Activated CD4-positive, CD25-positive, alpha-beta regulatory T cell (primary cell): ENCODE results near the gene RGL4.
"Not testable (repeated sequence)": the region's sequence is repeated elsewhere in the genome, so short reads cannot be mapped to it uniquely, and the experiment has no call there.

Experiments used
- DNase-seq, 4 experiments: peaks; one replicate each; lab custom pipeline; 2025; lab: John Stamatoyannopoulos, UW

Gene RGL4, protein sequence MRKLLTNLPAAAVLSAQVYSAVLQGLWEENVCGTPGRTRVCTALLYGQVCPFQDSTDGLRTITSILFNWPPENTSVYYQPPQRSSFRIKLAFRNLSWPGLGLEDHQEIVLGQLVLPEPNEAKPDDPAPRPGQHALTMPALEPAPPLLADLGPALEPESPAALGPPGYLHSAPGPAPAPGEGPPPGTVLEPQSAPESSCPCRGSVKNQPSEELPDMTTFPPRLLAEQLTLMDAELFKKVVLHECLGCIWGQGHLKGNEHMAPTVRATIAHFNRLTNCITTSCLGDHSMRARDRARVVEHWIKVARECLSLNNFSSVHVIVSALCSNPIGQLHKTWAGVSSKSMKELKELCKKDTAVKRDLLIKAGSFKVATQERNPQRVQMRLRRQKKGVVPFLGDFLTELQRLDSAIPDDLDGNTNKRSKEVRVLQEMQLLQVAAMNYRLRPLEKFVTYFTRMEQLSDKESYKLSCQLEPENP

DNA sequence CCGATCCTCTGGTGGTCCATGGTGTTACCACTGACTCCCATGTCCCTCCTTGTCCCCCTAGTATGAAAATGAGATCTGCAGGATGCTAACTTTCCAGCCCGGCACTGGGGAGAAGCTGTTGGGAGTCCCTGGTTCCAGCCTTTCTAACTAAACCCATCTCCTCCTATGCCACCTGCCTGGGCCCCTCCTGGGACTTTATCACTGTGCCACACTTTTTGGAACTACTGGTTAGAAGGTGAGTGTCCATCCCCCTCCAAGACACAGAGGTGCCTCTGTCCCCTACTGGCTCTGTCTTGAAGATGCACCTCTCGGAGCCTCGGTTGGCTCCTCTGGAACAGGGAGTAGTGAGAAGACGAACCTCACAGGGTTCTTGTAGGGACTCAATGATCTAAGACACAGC, at the start of gene RGL4:
RGL4 (plus strand) TSS at position 301 of the 400 bp plus-strand sequence. CDS start 1,018 bp downstream, outside the sequence.
- DNase-seq = no peak

DNA sequence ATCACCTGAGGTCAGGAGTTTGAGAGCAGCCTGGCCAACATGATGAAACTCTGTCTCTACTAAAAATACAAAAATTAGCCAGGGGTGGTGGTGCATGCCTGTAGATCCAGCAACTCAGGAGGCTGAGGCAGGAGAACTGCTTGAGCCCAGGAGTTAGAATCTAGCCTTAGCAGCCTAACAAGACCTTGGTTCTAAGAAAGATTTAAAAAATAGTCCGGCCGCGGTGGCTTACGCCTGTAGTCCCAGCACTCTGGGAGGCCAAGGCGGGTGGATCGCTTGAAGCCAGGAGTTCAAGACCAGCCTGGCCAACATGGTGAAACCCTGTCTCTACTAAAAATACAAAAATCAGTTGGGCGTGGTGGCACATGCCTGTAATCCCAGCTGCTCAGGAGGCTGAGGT, 44.3 kb upstream of the RGL4 start:
- DNase-seq = not testable (repeated sequence)

DNA sequence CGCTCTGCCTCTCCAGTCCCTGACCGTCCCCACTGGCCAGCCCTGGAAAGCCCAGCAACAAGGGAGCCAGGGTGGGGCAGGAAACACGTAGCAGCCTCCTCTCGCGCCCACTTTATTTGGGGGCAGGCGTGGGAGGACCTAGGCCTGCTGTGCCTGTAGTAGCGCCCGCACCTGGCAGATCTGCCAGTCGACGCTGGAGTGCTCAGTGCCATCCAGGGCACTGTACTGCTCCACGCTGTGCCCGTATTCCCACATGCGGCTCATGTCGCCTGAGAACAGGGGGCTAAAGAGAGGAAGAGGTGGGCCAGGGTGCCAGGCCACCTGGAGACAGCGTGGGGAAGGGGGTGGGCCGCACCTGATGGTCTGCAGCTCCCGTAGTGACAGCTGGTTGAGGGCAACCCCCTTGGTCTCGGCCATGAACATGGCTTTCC, 41.7 kb upstream of the RGL4 start:
- DNase-seq = no peak

DNA sequence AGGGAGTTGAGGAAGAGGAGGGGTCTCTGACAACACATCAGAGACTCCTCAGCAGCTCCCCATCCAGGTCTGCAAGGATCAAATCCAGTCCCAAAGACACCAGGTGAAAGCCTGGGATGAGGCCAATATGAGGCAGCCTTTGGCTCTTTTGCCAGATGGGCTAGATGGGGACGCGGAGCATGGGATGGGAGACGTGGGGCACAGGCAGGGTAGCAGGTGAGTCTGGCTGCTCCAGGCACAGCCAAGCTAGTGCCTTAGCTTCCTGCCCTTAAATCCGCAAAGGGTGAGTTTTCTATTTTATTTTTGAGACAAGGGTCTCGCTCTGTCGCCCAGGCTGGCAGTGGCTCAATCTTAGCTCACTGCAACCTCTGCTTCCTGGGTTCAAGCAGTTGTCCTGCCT, 39.1 kb upstream of the RGL4 start:
- DNase-seq = no peak

DNA sequence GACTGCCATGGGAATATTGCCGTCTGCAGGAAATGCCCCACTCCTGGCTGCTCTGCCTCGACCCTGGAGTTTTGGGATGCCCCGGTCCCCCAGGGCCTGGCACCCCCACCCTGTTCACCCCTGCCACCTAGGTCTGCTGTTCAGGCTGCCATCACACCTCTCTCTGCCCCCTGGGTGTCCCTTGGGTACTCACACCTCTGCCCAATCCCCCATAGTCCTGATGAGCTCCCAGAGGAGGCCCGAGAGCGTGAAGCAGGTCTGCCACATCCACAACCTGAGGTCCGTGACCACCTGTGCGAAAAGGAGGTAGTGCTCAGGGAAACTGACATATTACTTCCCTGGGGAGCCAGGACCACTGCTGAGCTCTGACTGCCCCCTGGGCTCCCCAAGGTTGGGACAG, 38.5 kb upstream of the RGL4 start:
- DNase-seq = no peak

DNA sequence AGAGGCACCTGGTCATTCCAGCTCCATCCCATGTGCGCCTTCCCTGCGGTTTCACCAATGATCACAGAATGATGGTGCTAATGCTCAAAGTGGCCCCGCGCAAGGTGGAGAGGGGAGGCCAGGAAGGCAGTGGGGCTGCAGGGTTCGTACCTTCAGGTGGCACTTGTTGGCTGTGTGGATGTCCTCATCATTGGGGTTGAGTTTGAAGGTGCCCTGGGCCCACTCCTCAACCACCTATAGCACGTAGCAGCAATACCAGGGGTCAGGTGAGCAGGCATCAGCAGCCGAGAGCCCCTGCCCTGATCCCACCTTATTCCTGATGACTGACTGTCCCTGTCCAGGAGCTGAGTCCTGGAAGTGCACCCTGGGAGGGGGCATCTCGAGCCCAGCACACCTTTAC, 38.1 kb upstream of the RGL4 start:
- DNase-seq = no peak

DNA sequence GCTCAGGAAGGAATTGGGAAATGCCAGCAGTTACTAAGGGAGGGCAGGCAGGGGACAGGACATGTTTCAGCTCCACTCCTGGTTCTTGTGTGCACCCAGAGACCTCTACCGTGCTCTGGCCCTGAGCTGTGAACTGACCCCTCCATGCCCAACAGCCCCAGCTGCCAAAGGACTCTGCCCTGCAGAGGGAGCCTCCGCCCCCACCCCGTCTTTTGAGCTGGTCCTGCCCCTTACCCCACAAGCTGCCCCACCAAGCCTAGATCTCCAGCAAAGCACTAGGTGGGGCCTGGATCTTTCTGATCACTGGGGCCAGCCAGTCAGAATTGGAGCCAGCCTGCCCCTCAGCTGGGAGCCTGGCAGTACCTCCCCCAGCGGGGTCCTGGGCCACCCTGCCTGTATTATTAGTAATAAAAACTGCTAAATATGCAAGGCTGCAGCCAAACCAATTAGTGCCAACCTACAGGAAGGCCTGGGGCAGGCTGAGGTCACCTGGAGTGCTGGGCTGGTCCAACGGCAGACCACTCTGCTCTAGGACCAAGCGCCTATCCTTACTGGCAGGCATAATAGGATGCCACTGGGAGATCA, 34.8 kb upstream of the RGL4 start:
- no peak for DNase-seq

DNA sequence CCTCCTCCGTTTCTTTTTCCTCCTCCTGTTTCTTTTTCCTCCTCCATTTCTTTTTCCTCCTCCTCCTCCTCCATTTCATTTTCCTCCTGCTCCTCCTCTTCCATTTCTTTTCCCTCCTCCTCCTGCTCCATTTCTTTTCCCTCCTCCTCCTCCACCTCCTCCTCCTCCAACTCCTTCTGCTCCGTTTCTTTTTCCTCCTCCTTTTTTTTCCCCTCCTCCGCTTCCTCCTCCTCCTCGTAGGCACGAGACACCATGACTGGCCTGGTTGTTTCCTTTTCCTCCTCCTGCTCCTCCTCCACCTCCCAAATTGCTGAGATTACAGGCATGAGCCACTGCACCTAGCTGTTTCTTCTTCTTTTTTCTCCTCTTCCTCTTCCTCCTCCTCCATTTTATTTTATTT, 33.1 kb upstream of the RGL4 start:
- no peak for DNase-seq

DNA sequence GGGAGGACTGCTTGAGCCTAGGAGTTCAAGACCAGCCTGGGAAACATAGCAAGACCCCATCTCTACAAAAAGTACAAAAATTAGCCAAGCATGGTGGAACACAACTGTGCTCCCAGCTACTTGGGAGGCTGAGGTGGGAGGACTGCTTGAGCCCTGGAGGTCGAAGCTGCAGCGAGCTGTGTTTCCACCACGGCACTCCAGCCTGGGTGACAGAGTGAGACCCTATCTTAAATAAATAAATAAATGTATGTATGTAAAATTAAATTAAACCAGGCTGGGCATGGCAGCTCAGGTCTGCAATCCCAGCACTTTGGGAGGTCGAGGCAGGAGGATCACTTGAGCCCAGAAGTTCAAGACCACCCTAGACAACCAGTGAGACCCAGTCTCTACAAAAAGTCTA, 30.4 kb upstream of the RGL4 start:
- not testable (repeated sequence) for DNase-seq

DNA sequence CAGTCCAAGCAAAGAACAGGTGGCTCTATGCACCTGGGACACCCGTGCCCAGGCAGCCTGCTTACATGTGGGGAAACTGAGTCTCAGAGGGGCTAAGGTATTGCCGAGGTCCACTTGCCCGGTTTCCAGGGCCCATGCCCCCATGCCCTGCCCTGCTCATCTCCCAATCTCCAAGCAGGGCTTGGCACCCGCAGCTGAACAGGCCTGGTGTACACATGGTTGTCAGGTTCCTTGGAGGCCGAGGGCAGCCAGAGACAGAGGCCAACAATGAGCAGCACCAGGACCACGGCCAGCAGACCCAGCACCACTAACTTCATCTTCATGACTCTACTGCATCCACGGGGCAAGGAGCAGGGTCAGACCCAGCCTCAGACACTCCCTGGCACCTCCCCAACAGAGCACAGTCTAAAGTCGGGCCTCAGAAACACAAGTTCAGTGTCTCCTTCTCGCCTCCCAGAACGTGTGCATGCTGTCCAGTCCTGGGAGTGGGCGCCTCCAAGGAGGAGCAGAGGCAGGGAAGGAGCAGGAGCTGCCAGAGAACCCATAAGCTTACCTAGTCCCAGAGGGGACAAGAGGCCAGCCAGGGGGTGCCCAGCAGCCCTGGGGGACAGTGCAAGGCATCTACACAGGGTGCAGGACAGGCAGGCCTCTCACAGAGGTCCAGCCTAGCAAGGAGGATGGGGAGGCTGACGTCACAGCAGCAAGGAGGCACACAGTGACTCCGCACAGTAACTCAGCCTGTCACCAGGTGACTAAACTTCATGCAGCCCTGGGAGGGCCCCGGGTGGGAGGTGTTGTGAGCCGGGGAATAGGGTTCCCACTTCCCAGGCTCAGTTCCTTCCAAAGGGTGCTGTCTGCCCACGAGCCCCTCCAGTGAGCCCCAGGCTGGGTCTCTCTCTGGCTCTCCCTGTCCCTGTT, 20.2 kb upstream of the RGL4 start:
- DNase-seq = no peak

DNA sequence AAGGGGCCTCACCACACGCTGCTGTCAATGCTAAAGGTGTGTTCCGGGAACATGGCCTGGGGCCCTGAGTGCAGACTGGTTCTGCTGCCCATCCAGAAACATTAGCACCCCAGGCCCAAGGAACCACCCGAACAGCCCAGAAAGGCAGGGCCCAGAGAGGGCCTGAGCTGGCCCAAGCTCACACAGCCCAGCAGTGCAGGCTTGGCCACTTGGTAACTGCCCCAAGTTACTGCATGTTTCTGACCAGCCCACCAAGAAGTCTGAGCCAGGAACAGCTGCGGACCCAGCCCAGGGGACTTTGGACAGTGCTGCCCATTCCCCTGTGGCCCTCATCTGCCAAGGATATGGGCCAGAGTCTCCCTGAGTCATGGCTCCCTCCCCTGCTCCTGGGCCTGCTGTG, 19.4 kb upstream of the RGL4 start:
- not testable (repeated sequence) for DNase-seq

DNA sequence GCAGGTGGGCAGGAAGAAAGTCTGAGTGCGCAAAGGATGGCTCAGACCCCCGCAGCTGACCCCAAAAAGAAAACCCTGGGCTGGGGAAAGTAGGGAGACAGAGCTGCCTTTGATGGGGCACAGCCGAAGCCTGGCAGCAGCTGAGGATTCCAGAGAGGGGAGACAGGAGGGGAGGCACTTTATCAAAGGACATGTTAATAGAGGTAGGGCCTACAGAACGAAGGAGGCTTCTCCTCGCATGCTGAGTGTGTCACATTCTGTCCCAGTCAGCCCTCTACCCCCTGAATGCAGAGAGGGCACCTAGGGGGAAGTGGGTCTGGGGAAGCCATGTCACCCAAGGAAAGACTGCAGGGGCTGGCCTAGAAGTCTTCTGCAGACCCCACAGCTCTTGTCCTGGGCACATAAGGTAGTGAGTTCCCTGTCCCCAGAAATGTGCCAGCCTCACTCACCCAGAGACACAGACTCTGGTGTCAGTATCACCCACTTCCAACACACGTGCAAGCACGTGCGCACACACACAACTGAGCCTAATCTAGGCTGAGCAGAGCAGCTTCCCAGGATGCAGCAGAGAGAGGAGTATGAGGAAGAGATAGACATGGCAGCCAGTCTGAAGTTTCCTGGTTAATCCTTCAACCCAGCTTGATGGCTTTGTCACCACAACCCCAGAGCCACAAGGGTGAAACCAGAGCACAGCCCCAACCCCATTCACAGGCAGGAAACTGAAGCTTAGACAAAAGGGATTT, 18.3 kb upstream of the RGL4 start:
- DNase-seq = not testable (repeated sequence)

DNA sequence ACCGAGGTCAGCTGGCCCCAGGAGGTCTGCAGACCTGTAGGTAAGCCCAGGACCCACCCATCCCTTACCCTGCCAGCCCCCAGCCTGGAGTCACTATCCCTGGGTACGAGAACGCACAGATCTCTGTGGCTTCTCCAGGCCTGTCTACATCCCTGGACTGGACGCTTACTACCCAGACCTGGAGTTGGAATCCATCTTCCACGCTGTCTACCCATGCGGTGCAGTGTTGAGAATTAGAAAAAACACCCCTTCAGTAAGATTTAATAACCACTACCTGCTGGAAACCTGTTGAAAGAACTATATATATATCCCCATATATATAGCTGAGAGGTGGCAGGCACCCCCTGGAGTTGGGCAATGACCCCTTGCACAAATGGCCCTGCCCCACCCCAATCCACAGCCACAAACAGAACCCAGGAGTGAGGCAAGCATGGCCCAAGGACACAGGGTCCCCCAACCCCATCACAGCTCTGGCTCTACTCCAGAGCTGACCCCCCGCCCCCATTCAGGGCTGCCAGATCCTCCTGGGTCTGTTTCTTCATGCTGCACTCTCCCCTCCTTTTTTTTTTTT, 17.7 kb upstream of the RGL4 start:
- no peak for DNase-seq

DNA sequence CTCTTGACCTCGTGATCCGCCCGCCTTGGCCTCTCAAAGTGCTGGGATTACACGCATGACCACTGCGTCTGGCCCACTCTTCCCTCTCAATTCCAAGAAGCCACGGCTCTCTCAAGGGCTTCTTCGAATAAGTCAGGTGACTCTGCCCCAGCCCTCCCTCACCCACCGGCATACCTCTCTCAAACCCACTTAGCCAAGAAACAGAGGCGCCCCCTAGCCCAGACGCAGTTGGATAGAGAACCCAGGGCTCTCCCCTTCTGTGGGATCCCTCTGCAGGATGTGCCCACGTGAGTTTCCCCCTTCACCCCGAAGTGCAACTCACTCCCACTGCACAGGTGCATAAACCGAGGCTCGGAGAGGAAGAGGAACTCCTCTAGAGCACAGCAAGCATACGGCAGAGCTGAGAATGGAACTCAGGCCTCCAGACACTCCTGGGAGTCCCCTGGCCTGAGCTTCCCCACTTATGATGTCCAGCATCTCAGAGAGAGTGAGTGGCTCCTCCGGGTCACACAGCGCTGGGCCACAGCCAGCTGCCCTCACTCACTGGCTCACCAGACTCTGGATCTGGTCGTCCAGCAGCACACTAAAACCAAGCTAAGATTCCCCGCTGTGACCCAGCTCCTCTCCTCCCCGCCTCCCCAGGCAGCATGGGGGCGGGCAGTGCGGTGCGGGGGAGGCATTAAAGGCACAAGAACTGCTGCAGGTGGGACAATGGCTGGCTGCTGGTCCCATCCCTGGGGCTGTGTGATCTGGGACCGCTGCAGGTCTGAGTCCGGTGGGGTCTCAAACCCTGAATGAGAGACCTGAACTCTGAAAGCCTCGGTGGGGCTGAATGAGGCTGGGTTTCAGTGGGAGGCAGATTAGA, 16.8 kb upstream of the RGL4 start:
- DNase-seq = no peak

DNA sequence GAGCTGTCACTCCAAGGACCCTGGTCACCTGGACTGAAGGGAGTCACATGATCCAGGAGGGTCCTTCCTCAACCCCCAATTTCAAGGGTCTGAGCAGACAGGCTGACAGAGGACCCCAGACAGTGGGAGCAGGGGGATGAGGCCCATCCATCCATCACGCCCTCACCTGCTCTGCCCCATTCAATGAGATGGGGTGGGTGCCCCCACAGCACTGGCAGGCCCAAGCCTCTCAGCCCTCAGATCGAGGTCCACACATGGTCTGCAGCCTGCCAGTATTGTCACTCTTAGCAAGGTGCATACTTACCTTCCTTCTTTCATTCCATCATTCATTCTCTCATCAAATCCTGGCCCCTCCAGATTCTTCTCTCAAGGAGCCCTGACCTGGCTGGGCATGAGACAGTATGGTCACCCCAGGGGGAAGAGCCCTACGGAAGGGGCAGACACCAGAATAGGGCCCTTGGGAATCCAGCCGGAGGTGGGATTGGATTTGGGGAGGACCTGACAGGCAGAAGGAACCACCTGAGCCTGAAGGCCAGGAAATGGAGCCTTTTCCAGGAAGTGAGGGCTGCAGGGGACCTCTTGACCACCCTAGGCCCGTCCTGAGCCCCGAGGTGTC, 15.8 kb upstream of the RGL4 start:
- not testable (repeated sequence) for DNase-seq

DNA sequence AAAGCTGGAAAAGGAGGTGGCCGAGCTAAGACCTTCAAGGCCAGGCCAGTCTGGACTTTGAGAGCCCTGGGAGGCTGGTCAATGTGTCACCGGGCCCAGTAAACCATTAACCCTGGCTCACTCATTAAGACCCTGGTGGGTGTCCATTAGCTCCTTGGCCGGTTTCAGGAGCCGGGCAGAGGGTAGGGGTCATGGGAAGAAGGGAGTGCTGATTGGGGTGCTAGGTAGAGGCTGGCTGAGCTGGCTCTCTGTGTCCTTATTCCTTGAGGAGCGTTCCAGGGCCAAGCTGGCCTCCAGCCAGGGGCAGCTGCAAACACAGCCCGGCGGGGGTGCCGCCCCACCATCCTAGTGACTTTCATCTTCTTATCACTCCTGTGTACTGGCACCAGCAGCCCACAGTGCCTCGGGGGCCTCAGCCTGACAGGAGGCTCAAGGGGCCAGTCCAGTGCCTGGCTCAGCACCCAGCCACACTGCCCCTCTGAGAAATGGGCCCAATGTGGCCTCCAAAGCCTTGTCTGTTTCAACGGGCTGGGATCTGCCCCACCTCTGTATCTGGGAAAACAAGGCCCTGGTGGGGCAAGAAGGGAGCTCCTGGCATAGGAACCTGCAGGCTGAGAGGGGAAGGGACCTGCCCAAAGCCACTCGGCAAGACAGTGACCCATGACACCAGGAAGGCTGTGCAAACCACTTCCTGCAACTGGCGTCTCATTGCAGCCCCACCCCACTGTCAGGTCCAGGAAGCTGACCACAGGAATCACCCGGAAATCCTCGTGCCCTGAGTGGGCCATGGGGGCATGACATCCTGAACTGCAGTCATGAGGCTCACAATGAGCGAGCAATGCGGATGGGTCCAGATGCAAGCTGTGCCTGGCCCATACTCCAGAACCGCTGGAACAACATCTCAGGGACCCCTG, 15.1 kb upstream of the RGL4 start:
- no peak for DNase-seq

DNA sequence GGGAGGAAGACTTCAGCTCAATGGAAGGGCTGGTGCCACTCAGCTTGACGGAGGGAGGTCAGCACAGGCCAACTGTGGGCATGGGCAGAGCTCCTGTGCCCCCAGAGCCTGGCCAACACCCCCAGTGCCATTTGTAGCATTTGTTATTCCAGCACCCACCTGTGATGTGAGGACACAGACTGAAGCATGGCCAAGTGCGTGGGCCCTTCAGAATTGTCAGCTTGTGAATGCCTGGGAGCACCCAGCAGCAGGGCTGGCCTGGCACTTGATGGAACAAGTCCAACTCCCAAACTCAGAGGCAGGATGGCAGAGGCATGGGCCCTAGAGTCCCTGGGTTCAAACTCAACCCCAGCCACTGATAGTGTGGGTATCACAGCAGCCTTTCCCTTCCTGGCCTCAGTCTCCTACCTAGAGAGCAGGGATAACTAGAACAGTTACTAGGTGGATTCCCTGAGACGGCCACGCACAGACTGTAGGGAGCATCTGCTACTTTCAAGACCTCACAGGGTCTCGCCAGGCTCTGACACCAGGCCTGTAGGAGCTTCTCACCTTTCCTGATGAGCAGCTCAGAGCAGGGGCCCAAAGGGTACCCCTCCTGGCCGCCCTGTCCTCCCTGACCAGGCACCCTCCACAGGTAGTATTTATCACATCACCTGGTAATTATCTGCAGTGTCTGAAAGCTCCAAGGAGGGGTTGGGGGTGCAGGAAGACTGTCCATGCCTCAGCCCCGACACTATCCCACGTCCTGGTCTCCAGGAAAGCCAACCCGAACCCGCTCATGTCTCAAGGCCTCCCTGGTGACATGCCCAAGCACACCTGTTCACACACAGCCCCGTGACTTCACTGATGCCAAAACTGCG, 13.7 kb upstream of the RGL4 start:
- not testable (repeated sequence) for DNase-seq

DNA sequence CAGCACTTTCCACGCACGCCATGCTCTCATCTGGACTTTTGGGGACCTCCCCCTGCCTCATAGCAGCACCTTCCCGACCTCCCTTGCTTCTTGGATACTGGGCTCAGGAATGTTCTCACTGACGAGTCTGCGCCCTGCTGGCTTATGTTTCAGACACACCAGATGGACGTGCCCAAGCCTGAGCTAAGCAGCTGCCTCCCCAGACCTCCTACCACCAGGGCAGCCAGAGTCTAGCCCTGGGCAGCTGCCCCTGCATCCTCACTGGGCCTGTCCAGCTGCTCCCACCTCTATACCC, 13.2 kb upstream of the RGL4 start:
- no peak for DNase-seq
